ENCODE data around the gene ZNF763. TPM values are rescaled to one million over a fixed set of nuclear protein-coding genes. Genes with fewer than 3 reads are reported as not detected.

Gene ZNF763
- total RNA-seq, 1 experiment from 2014 or later: 0.77 TPM

DNA sequence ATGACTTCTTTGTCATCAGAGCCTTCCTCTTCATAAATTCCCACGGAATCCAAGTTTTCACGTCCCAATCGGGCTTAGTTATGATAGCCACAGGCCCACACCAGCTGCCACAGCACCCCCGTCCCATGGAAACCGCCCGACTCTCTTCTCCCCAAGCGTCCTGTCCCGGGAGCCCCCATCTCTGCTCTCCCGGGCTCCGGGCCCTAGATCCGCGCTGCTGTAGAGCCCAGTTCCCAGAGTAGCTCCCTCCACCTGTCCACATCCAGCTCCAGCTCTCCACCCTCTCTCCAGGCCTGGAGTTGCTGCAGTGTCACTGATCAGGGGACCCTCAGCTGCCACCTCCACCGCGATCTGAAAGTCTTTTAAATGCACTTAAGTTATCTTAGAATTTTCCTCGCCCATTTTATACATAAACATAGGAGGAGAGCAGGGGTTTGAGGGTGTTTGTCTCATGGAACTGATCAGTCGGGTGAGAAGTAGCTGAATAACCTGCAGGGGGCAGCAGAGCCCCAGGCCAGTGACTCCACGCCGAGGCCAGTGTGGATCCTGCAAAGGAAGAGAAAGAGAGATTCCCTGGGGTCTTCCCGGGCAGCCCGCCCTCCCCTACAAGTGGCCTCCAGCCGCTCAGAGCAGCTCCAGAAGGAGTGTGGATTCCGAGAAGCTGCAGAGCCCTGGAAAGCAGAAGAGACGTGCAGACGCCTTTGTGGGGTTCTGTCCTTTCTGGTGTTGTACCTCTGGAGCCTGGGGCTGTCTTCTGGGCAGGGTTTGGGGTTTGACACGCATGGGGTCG, 1.1 kb upstream of the ZNF763 start:
- no peak overlapping the region for H3K9ac ChIP-seq (ENCODE audit: extremely low read depth, insufficient read length, low read length)
- no peak overlapping the region for H2AFZ ChIP-seq (ENCODE audit: low read length)
- H3T11ph ChIP-seq (ENCODE audit: low read length): no peak overlapping the region
- no peak overlapping the region for H2BK12ac ChIP-seq (ENCODE audit: insufficient read length, low read depth, low read length)
- no peak overlapping the region for H3K23ac ChIP-seq (ENCODE audit: insufficient read length, low read depth, low read length)
- no peak overlapping the region for H2BK15ac ChIP-seq (ENCODE audit: low read depth, low read length)
- no peak overlapping the region for H4K8ac ChIP-seq (replicated peaks; ENCODE audit: insufficient read length, low read depth, low read length)
- no peak overlapping the region for H4K5ac ChIP-seq (ENCODE audit: insufficient read length, low read depth, low read length)
- H3K56ac ChIP-seq (ENCODE audit: insufficient read length, low read depth, low read length): no peak overlapping the region
- Mint-ChIP-seq H3K27me3 (ENCODE audit: low read depth) (peaks cover 27% of the 10 kb centered on the region), H3K9me3 (peaks cover 11 to 31% of the 10 kb centered on the region in 2 experiments), H3K27ac (peak overlapping the region in 1 of 3 experiments; percentile 34; a peak in 2 of 7 replicates), H3K36me3 (ENCODE audit: insufficient read depth in 1 of 3, low read depth in 3 of 3) (peaks cover 0 to 9% (median 6%) of the 10 kb centered on the region in 3 experiments; a peak in 4 of 7 replicates), H3K4me1 (peaks cover 17 to 20% of the 10 kb centered on the region in 2 experiments), H3K4me3 (peak overlapping the region; percentile 75 to 86)
- no peak overlapping the region for H4K91ac ChIP-seq (ENCODE audit: insufficient read length, low read depth, low read length)
- H2BK5ac ChIP-seq (ENCODE audit: insufficient read length, low read length): no peak overlapping the region
- H3K79me2 ChIP-seq (ENCODE audit: insufficient read depth, low read length): no peaks in the 10 kb centered on the region
- no peak overlapping the region for H2AK5ac ChIP-seq (ENCODE audit: insufficient read length, low read length)
- H3K4ac ChIP-seq (ENCODE audit: low read depth, low read length): no peak overlapping the region
- H3K4me2 ChIP-seq (ENCODE audit: insufficient read depth, insufficient read length, low read length): no peak overlapping the region
- H3K9me3 ChIP-seq (ENCODE audit: control insufficient read depth, low read depth, low read length): no peaks in the 10 kb centered on the region
- no peak overlapping the region for H2BK120ac ChIP-seq (ENCODE audit: low read depth, low read length, poor library complexity, severe bottlenecking)
- H3K27ac ChIP-seq (ENCODE audit: insufficient read length, low read depth, low read length): no peak overlapping the region
- H4K20me1 ChIP-seq (ENCODE audit: control insufficient read depth, insufficient read depth, insufficient read length): no peaks in the 10 kb centered on the region
- H3K14ac ChIP-seq (ENCODE audit: insufficient read depth, low read length): no peak overlapping the region
- DNase-seq: peak; percentile 82
- no CpG with 5 or more reads among the region's 26 CpGs for WGBS (ENCODE audit: extremely low coverage, insufficient read length, low lambda C conversion rate)
- H3K79me1 ChIP-seq (ENCODE audit: insufficient read depth, low read depth, low read length, poor library complexity, severe bottlenecking): no peaks in the 10 kb centered on the region
- no peaks in the 10 kb centered on the region for H3K4me1 ChIP-seq (ENCODE audit: insufficient read depth, low read length)
- H2BK20ac ChIP-seq (ENCODE audit: low read depth, low read length, poor library complexity, severe bottlenecking): no peak overlapping the region
- no peaks in the 10 kb centered on the region; the same call in 1 of the 2 replicates for H3K27me3 ChIP-seq (ENCODE audit: insufficient read depth, low read length)
- H3K18ac ChIP-seq (ENCODE audit: insufficient read length, low read depth, low read length): no peak overlapping the region
- TF ChIP-seq, protein P1, sequence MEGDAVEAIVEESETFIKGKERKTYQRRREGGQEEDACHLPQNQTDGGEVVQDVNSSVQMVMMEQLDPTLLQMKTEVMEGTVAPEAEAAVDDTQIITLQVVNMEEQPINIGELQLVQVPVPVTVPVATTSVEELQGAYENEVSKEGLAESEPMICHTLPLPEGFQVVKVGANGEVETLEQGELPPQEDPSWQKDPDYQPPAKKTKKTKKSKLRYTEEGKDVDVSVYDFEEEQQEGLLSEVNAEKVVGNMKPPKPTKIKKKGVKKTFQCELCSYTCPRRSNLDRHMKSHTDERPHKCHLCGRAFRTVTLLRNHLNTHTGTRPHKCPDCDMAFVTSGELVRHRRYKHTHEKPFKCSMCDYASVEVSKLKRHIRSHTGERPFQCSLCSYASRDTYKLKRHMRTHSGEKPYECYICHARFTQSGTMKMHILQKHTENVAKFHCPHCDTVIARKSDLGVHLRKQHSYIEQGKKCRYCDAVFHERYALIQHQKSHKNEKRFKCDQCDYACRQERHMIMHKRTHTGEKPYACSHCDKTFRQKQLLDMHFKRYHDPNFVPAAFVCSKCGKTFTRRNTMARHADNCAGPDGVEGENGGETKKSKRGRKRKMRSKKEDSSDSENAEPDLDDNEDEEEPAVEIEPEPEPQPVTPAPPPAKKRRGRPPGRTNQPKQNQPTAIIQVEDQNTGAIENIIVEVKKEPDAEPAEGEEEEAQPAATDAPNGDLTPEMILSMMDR (conservative IDR thresholded peaks at IDR 0.05): peak; percentile 93
- H3K23me2 ChIP-seq (ENCODE audit: insufficient read length, low read depth, low read length, poor library complexity, severe bottlenecking): peaks cover 5% of the 10 kb centered on the region

Measured in H9 (cell line).